GM19468 (cell line): ENCODE data around the gene NEU4.
"Not testable (repeated sequence)": the region's sequence is repeated elsewhere in the genome, so short reads cannot be mapped to it uniquely, and the experiment has no call there.

ENCODE experiments used
- ATAC-seq: cut with Tn5 transposase; IDR thresholded peaks from one replicate; pipeline ENCODE4 v1.9.1; 2021; ENCODE audit warnings: mild to moderate bottlenecking, moderate library complexity, moderate number of reproducible peaks; ENCODE audit not compliant: unreplicated experiment; ENCODE audit errors: extremely low read depth

Gene NEU4

GRCh38 chr2:241811952-241812729 lies 3.1 kb downstream of the NEU4 start:
- no peak for ATAC-seq

GRCh38 chr2:241812730-241813643 lies 4.0 kb downstream of the NEU4 start:
- ATAC-seq, result no peak

GRCh38 chr2:241813644-241814392 lies 4.8 kb downstream of the NEU4 start:
- no peak for ATAC-seq

- ATAC-seq, result no peak
These were observed 5.3 kb downstream of the NEU4 start for GRCh38 chr2:241814393-241814642.

- ATAC-seq, result no peak
These were observed 5.9 kb downstream of the NEU4 start for GRCh38 chr2:241814643-241815476.

GRCh38 chr2:241815477-241816430 lies 6.8 kb downstream of the NEU4 start:
- no peak for ATAC-seq

- ATAC-seq, result no peak
These were observed 7.6 kb downstream of the NEU4 start for GRCh38 chr2:241816431-241817121.

- ATAC-seq, result no peak
These were observed 8.3 kb downstream of the NEU4 start for GRCh38 chr2:241817126-241817820.

- not testable (repeated sequence) for ATAC-seq
These were observed 8.8 kb downstream of the NEU4 start for GRCh38 chr2:241817821-241818215.

- no peak for ATAC-seq
These were observed 9.4 kb downstream of the NEU4 start for GRCh38 chr2:241818229-241818942.

- ATAC-seq, result no peak
These were observed 9.9 kb downstream of the NEU4 start for GRCh38 chr2:241818943-241819270.

- ATAC-seq, result not testable (repeated sequence)
These were observed 11.1 kb downstream of the NEU4 start for GRCh38 chr2:241819947-241820624.

- ATAC-seq, result no peak
These were observed 11.8 kb downstream of the NEU4 start for GRCh38 chr2:241820625-241821384.

GRCh38 chr2:241821460-241822263 lies 12.7 kb downstream of the NEU4 start:
- ATAC-seq, result no peak

GRCh38 chr2:241822264-241822623 lies 13.3 kb downstream of the NEU4 start:
- no peak for ATAC-seq
